DMS79 treated with DMSO at 0.1 percent for 48 hours (cell line): ENCODE measurements around the gene INPP5A.

Experiments
- DNase-seq: peaks from one replicate; lab custom pipeline; 2025; lab: John Stamatoyannopoulos, UW

INPP5A gene

DNA sequence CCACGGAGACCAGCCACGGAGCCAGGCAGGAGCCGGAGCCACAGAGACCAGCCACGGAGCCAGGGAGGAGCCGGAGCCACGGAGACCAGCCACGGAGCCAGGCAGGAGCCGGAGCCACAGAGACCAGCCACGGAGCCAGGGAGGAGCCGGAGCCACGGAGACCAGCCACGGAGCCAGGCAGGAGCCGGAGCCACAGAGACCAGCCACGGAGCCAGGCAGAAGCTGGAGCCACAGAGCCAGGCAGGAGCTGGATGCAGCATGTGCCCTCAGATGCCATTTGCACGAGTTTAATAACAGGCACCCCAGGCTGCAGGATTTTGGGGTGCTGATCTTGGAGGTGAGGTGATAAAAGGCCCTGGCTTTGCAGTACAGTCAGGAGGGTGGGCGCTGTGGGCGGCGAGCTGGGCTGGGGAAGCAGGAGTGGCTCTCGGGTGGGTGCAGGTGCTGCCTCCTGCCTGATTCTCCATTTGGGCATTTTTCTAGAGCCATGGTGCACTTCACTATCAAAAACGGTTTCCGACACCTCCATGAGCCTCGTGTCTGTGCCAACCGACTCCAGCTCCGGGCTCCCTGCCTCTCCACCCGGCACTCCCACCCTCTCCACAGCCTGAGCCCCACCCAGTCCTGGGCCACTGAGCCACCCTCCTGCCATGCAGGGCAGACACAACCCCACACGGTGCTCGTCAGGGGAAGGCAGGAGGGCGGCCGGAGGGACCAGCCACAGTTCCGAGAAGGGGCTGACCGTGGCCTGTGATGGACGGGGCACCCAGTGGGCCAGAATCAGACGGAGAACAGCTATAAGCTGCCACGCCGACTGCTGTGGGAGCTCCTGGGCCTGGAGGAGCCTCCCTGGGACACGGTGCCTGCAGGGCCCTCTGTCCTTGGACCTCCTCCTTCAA is 289.2 kb downstream of the INPP5A start:
- DNase-seq, result no peak

DNA sequence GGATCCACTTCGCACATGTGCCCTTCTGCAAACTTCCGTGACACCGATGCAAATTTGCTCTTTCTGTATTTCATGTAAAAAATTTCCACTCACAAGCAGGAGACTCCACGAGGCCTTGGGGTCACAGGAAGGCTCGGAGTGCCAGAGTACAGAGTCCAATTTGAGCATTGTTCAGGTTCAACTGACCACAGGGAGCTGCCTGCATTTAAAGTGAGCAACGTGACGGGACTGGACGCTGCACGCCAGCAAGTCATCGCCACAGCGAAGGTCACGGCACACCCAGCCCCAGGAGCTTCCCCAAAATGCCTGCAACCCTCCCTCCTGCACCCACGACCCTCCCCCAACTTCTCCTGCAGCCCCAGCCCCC is 289.8 kb downstream of the INPP5A start:
- no peak for DNase-seq

DNA sequence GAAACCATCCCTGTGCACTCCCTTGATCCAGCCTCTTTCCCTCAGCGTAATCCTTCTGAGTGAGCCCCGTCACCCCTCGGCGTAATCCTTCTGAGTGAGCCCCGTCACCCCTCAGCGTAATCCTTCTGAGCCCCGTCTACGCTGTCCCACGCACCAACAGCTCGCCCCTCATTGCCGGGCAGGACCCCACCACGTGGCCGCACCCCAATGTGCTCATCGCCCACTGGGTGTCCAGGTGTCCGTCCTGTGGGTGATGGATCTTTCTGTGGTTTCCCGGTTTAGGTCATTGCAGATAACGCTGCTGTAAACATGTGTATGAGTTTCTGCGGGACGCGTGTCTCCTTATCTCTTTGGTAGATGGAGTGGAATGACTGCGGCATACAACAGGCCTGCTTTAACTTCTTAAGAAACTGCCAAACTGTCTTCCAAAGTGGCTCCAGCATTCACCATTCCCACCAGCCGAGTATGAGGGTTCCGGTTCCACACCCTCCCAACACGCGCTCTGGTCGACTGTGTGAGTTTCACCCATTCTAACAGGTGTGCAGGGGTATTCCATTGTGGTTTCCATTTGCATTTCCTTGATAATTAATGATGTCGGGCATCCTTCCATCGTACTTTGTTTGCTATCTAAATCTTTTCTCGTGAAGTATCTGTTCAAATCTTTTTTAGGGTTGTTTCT is 290.4 kb downstream of the INPP5A start:
- DNase-seq, result no peak

DNA sequence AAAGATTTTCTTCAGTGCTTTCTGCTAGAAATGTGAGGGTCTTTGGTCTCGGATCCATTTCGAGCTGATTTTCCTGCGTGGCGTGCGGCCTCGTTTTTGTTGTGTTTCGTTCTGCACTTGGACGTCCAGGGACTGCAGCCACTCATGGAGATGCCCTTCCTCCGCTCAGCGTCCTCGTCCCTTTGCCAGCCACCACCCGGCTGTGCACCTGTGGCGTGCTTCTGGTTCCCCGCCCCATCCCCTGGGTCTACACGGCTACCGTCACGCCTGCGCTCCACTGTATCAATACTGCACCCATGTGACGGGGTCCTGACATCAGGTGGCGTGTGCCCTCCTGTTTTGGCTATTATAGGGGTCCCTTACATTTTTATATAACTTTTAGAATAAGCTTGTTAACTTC is 291.1 kb downstream of the INPP5A start:
- DNase-seq, result no peak

DNA sequence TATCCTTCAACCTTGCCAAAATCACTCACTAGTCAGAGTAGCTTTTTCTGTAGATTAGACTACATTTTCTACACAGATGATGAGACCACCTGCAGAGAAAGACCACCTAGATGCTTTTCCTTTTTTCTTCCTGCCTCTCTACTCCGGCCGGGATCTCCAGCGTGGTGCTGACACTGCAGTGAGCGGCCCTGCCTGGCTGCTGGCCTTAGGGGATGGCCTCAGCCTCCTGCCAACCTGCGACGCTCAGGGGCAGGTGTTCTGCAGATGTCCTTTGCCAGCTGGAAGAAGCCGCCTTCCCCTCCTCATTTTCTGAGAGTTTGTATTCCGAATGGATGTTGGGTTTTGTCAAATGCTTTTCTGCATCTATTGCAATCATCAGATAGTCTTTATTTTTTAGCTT is 291.8 kb downstream of the INPP5A start:
- no peak for DNase-seq

DNA sequence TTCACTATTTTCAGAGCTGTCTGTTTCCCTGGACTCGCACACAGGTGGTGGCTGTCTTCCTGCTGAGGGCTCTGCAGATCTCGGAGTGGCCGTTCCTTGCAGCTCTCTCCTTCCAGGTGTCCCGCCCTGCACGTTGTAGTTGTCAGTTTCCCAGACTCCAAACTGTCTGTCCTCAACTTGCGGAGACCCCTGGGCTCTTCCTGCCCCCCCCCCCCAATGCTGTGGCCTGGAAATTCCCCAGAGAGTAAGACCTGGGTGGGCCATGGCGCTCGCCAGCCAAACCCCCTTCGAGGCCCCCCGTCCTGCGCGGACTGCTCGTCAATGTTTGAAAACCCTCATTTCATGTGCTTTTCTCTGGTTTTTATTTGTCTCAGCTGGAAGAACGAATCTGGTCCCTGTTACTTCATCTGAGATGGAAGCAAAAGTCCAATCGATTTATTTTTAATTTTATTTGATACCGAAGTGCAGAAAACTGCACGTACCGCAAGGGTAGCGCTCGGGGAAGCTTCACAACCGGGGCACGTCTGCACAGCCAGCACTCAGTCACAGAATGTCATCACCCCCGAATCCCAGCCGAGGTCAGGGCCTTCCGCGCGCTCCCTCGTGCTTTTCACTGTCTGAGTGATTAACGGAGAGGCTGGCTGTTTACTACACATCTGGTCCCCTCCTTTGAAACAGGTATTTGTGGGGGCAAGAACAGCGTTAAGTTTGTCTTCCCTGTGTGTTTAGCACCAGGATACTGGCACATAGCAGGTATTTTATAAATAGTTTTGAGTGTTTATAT is 294.8 kb downstream of the INPP5A start:
- no peak for DNase-seq
